Measurements from ENCODE around the gene ARHGAP4.

ARHGAP4 gene

GRCh38 chrX:153920546-153920945 lies 5.5 kb downstream of the ARHGAP4 start:
- TF ChIP-seq CREB1 (IDR thresholded peaks at IDR 0.05; ENCODE audit: low read depth), result no peak
- TF ChIP-seq USF1 (IDR thresholded peaks at IDR 0.05), result no peak
- no peak for TF ChIP-seq RAD21 (IDR thresholded peaks at IDR 0.05; ENCODE audit: low read depth)
- no peak for TF ChIP-seq TAF1 (IDR thresholded peaks at IDR 0.05; ENCODE audit: low read depth)
- no peak for TF ChIP-seq FOXM1 (IDR thresholded peaks at IDR 0.05; ENCODE audit: borderline replicate concordance, low read depth)
- TF ChIP-seq CEBPB (IDR thresholded peaks at IDR 0.05), result no peak
- no peak for TF ChIP-seq MAX (IDR thresholded peaks at IDR 0.05)
- no peak for TF ChIP-seq ZBTB7A (IDR thresholded peaks at IDR 0.05; ENCODE audit: low read depth)
- TF ChIP-seq NFIC (IDR thresholded peaks at IDR 0.05), result no peak
- no peak for TF ChIP-seq EGR1 (IDR thresholded peaks at IDR 0.05)
- TF ChIP-seq YY1 (IDR thresholded peaks at IDR 0.05; ENCODE audit: low read depth), result no peak
- TF ChIP-seq TCF12 (IDR thresholded peaks at IDR 0.05; ENCODE audit: low read depth), result no peak

- TF ChIP-seq USF1 (IDR thresholded peaks at IDR 0.05) (no peak), EP300 (IDR thresholded peaks at IDR 0.05; ENCODE audit: borderline replicate concordance) (no peak), RAD21 (IDR thresholded peaks at IDR 0.05; ENCODE audit: low read depth) (no peak), TCF12 (IDR thresholded peaks at IDR 0.05; ENCODE audit: low read depth) (no peak), FOXM1 (IDR thresholded peaks at IDR 0.05; ENCODE audit: borderline replicate concordance, low read depth) (no peak), CEBPB (IDR thresholded peaks at IDR 0.05) (no peak), NFIC (IDR thresholded peaks at IDR 0.05) (no peak), TAF1 (IDR thresholded peaks at IDR 0.05; ENCODE audit: low read depth) (no peak), ZBTB7A (IDR thresholded peaks at IDR 0.05; ENCODE audit: low read depth) (no peak), YY1 (IDR thresholded peaks at IDR 0.05; ENCODE audit: low read depth) (no peak), TEAD4 (IDR thresholded peaks at IDR 0.05) (no peak), CREB1 (IDR thresholded peaks at IDR 0.05; ENCODE audit: low read depth) (no peak), MAX (IDR thresholded peaks at IDR 0.05) (no peak), REST (IDR thresholded peaks at IDR 0.05; ENCODE audit: low read depth) (no peak), EGR1 (IDR thresholded peaks at IDR 0.05) (no peak)
These were observed 6.8 kb downstream of the ARHGAP4 start for GRCh38 chrX:153919281-153919680.

- no peak for TF ChIP-seq TCF12 (IDR thresholded peaks at IDR 0.05; ENCODE audit: low read depth)
- no peak for TF ChIP-seq REST (IDR thresholded peaks at IDR 0.05; ENCODE audit: low read depth)
- no peak for TF ChIP-seq RAD21 (IDR thresholded peaks at IDR 0.05; ENCODE audit: low read depth)
- TF ChIP-seq ZBTB7A (IDR thresholded peaks at IDR 0.05; ENCODE audit: low read depth), result no peak
- no peak for TF ChIP-seq CEBPB (IDR thresholded peaks at IDR 0.05)
- no peak for TF ChIP-seq YY1 (IDR thresholded peaks at IDR 0.05; ENCODE audit: low read depth)
- TF ChIP-seq USF1 (IDR thresholded peaks at IDR 0.05), result no peak
- TF ChIP-seq MAX (IDR thresholded peaks at IDR 0.05), result no peak
- TF ChIP-seq NFIC (IDR thresholded peaks at IDR 0.05), result no peak
- TF ChIP-seq TAF1 (IDR thresholded peaks at IDR 0.05; ENCODE audit: low read depth), result no peak
- TF ChIP-seq EP300 (IDR thresholded peaks at IDR 0.05; ENCODE audit: borderline replicate concordance), result no peak
- no peak for TF ChIP-seq EGR1 (IDR thresholded peaks at IDR 0.05)
- no peak for TF ChIP-seq TEAD4 (IDR thresholded peaks at IDR 0.05)
- TF ChIP-seq CREB1 (IDR thresholded peaks at IDR 0.05; ENCODE audit: low read depth), result no peak
- no peak for TF ChIP-seq FOXM1 (IDR thresholded peaks at IDR 0.05; ENCODE audit: borderline replicate concordance, low read depth)
These were observed 8.2 kb downstream of the ARHGAP4 start for GRCh38 chrX:153917869-153918268.

- TF ChIP-seq CEBPB (IDR thresholded peaks at IDR 0.05) (no peak), EGR1 (IDR thresholded peaks at IDR 0.05) (no peak), TCF12 (IDR thresholded peaks at IDR 0.05; ENCODE audit: low read depth) (no peak), TAF1 (IDR thresholded peaks at IDR 0.05; ENCODE audit: low read depth) (no peak), REST (IDR thresholded peaks at IDR 0.05; ENCODE audit: low read depth) (no peak), MAX (IDR thresholded peaks at IDR 0.05) (no peak), RAD21 (IDR thresholded peaks at IDR 0.05; ENCODE audit: low read depth) (no peak)
These were observed 12.4 kb downstream of the ARHGAP4 start for GRCh38 chrX:153913701-153914100.
